Peyer's patch (tissue), 4 donors: ENCODE results near the gene ZNF672. TPM values are rescaled to one million over a fixed set of nuclear protein-coding genes. Genes with fewer than 3 reads are reported as not detected.

Experiments
- DNase-seq, 3 donors: peaks; one replicate each; pipeline ENCODE4 v3.0.0-alpha.2; 2017 to 2019
- H3K27ac ChIP-seq, 4 donors: fragments of 200-600 bp; sonication (generic); one replicate each; pipeline ENCODE4 v1.5.1; 2016 to 2019
- H3K27me3 ChIP-seq, 2 donors: fragments of 200-600 bp; sonication (generic); one replicate each; pipeline ENCODE4 v1.5.1; 2019
- H3K36me3 ChIP-seq, 3 donors: fragments of 200-600 bp; sonication (generic); one replicate each; pipeline ENCODE4 v1.5.1; 2016 to 2019
- H3K4me1 ChIP-seq, 4 donors: fragments of 200-600 bp; sonication (generic); one replicate each; pipeline ENCODE4 v1.5.1; 2016 to 2019
- H3K4me3 ChIP-seq, 4 donors: fragments of 200-600 bp; sonication (generic); 1 replicate in 3 of 4; 2 replicates in 1 of 4; pipeline ENCODE4 v1.5.1; 2016 to 2019; ENCODE audit warnings: mild to moderate bottlenecking in 1 of 4
- H3K9me3 ChIP-seq, 4 donors: fragments of 200-600 bp; sonication (generic); one replicate each; pipeline ENCODE4 v1.5.1; 2016 to 2019; ENCODE audit warnings: mild to moderate bottlenecking in 1 of 4
- POLR2A ChIP-seq, 2 donors: fragments of 450-650 bp; IDR thresholded peaks; one replicate each; pipeline ENCODE4 v1.5.1; 2017; ENCODE audit warnings: antibody characterized with exemption in 2 of 2, mild to moderate bottlenecking in 2 of 2, moderate library complexity in 2 of 2
- total RNA-seq, 4 donors: library from RNA; depleted of rRNA; stranded (reverse); fragments of >200 nt; gene quantifications; one replicate each; pipeline ENCODE4 v1.1.0, GENCODE V29; 2016
- TF ChIP-seq, protein P1 (sequence below), 6 experiments: fragments of 450-650 bp in 4 of 6; fragments of 200-600 bp in 2 of 6; sonication (generic) in 1 of 6; IDR thresholded peaks; one replicate each; pipeline ENCODE4 v1.5.1; 2017 to 2019; ENCODE audit warnings: antibody characterized with exemption in 6 of 6, mild to moderate bottlenecking in 3 of 6, moderate library complexity in 1 of 6

ZNF672 gene
- total RNA-seq, 4 donors from 2014 or later = 48.4 to 64.4 (median 60.5) TPM

DNA sequence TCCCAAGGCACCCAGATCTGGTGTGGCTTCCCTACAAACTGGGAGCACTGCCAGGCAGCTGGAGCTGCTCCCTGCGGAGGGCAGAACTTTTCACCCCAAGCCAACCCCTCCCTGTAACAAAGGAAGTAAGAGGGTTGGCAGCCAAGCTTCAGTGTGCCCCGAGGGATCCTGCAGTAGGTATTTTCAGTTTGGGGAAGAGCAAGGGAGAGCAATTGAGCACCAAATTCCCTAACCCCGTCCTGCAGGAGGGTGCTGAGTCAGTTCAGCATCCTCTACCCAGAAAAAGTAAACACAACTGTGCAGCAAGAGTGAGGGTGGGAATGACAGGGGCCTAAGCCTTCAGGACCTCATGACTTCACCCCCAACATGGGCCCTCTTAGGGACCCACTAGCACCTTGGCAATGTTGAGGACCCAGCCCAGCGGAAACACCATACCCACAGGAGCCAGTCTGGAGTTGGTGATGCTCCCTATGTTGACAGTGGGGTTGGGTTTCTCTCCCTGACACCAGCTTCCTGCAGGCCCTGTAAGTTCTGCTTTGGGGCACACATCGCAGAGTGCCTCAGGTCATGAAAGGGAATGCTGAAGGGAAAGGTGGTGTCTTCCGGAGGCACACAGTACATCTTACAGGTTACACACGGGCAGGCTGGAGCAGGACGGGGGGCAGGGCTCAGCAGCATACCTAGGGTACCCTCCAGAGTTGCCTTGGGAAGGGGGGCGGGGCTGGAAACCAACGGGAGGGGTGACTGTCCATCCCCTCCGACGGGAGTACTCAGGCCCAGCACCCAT, 27.1 kb upstream of the ZNF672 start:
- H3K27me3 ChIP-seq = no peaks in the 10 kb centered on the region
- no peak overlapping the region for H3K27ac ChIP-seq
- H3K4me3 ChIP-seq = no peak overlapping the region
- peaks cover 0 to 47% (median 0%) of the 10 kb centered on the region in 3 donors for H3K36me3 ChIP-seq
- TF ChIP-seq POLR2A (IDR thresholded peaks at IDR 0.05) = no peak
- TF ChIP-seq, protein P1, sequence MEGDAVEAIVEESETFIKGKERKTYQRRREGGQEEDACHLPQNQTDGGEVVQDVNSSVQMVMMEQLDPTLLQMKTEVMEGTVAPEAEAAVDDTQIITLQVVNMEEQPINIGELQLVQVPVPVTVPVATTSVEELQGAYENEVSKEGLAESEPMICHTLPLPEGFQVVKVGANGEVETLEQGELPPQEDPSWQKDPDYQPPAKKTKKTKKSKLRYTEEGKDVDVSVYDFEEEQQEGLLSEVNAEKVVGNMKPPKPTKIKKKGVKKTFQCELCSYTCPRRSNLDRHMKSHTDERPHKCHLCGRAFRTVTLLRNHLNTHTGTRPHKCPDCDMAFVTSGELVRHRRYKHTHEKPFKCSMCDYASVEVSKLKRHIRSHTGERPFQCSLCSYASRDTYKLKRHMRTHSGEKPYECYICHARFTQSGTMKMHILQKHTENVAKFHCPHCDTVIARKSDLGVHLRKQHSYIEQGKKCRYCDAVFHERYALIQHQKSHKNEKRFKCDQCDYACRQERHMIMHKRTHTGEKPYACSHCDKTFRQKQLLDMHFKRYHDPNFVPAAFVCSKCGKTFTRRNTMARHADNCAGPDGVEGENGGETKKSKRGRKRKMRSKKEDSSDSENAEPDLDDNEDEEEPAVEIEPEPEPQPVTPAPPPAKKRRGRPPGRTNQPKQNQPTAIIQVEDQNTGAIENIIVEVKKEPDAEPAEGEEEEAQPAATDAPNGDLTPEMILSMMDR (IDR thresholded peaks at IDR 0.05) = no peak
- peaks cover under 1 to 24% (median 11%) of the 10 kb centered on the region in 4 donors for H3K4me1 ChIP-seq
- no peaks in the 10 kb centered on the region for H3K9me3 ChIP-seq
- DNase-seq = peak in 1 of 3 donors; percentile 51

DNA sequence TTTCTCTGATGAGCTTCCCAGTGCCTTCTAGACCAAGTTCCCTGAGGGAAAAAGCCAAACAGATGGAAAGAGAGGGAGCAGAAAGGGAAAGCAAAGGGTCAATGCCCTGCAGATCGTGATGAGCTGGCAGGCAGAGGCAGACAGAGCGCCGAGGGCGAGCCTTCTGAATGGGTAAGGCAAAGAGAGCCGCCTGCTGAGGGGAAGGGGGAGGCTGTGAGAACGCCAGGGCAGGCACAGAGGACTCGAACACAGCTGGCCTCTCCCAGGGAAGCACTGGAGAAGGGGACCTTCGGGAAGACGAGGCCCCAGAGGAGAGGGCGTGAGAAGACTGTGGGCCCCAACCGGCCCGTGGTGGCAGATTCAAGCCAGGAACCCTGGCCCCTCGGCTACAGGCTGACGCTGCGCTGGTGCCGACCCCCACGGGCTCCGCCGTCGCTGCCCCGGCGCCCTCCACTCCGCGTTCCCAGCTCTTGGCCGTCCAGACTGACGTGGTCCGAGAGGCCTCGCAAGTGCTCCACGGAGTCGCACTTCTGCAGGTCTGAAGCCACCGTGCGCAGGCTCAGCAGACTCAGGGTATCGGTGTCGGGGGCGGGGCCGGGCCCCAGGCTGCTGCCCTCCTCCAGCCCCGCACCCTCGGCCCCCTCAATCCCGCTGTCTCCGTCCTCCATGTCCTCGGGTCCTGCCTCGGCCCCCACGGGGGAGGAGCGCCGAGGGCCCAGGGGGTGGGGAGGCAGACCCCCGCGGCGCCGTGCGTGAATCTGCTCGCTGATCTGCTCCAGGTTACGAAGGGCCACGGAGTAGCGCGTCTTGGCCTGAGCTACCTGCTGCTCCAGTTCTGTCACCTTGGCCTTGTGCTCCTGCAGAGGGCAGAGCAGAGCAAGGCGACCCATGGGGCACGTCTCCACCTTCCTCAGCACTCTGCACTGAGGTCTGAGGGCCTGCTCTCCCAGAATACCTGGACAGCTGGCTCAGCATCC, 26.2 kb upstream of the ZNF672 start:
- H3K36me3 ChIP-seq = peaks cover 0 to 56% (median 0%) of the 10 kb centered on the region in 3 donors
- no peak for TF ChIP-seq POLR2A (IDR thresholded peaks at IDR 0.05)
- TF ChIP-seq, protein P1 (IDR thresholded peaks at IDR 0.05) = peak in 1 of 6 experiments; percentile 10
- H3K4me3 ChIP-seq = no peak overlapping the region
- H3K4me1 ChIP-seq = peaks cover 0 to 15% (median 3%) of the 10 kb centered on the region in 4 donors
- no peaks in the 10 kb centered on the region for H3K27me3 ChIP-seq
- no peak overlapping the region for H3K27ac ChIP-seq
- no peaks in the 10 kb centered on the region for H3K9me3 ChIP-seq
- DNase-seq = peak in 1 of 3 donors; percentile 47

DNA sequence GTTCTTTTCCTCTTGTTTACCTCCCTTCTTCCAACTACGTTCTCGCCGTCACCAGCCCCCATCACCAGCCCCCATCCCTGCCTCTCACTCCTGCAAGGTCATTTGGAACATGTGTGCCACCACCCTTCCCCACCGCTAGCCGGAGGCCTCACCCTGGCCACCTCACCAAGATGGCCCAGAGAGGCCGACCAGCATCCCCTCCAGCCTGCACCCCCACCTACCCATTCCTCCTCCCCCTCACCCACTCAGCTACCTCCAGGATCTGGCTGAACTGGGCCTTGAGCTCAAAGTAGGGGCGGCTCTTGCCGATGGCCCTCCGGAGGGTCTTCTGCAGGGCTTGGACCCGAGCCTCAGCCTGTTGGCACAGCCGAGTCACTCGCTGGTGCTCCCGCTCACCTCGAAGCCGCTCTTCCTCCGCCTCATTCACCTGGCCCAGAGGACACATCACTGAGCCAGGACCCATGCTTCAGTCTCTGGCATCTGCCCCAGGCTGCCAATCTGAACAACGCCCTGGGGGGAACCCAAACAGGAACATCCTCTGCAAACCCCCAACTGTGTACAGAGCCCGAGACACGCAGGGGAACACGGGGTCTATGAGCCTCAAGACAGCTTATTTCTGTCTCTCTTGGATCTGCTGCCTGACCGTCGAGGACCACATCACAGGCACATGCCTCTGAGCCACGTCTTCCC, 25.1 kb upstream of the ZNF672 start:
- peaks cover 0 to 65% (median 0%) of the 10 kb centered on the region in 3 donors for H3K36me3 ChIP-seq
- peaks cover 0 to 13% (median 0%) of the 10 kb centered on the region in 4 donors for H3K4me1 ChIP-seq
- peak in 1 of 3 donors; percentile 32 for DNase-seq
- H3K4me3 ChIP-seq = no peak overlapping the region
- no peak for TF ChIP-seq POLR2A (IDR thresholded peaks at IDR 0.05)
- TF ChIP-seq, protein P1 (IDR thresholded peaks at IDR 0.05) = no peak
- H3K27ac ChIP-seq = no peak overlapping the region
- no peaks in the 10 kb centered on the region for H3K27me3 ChIP-seq
- no peaks in the 10 kb centered on the region for H3K9me3 ChIP-seq

DNA sequence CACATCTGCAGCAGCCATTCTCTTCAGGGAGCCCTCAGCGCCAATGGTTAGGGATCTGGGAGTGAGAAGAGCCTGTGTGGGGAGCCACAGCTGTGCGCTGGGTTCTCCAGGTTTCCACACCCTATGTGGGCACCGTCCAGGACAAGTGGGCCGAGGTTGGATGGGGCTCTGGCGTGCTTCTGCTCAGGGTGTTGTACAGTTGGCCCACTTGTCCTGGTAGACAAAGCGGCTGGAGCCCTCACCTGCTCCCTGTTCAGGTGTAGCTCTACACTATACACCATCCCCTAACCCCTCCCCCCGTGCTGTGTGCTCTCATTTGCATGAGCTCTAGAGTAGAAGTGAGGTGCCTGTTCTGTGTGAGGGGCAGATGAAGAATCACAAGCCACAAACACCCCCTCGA, 24.5 kb upstream of the ZNF672 start:
- Histone ChIP-seq H3K9me3 (no peaks in the 10 kb centered on the region), H3K27ac (no peak overlapping the region), H3K4me3 (no peak overlapping the region), H3K36me3 (peaks cover 0 to 72% (median 0%) of the 10 kb centered on the region in 3 donors), H3K27me3 (no peaks in the 10 kb centered on the region), H3K4me1 (peaks cover 0 to 13% (median 0%) of the 10 kb centered on the region in 4 donors)
- DNase-seq = peak in 1 of 3 donors; percentile 35
- TF ChIP-seq, protein P1 (IDR thresholded peaks at IDR 0.05) = no peak

DNA sequence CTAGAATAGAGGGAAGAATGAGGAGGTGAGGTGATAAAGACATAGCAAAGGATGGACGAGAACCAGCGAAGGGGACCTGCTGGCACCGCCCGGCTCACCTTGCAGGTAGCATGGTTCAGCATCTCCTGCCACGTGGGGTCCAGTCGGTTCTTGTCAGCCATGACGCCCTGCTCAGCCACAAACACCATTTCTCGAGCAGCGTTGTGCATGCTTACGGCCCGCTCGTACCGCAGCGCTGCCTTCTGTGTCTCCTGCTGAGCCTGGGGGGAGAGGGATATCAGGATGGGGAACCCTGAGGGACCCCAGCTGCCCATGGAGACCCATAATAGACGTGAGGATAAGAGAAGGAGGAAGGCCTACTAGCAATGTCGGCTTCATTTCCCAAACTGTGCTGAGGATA, 23.7 kb upstream of the ZNF672 start:
- TF ChIP-seq POLR2A (IDR thresholded peaks at IDR 0.05) = no peak
- TF ChIP-seq, protein P1 (IDR thresholded peaks at IDR 0.05) = no peak
- Histone ChIP-seq H3K27me3 (no peaks in the 10 kb centered on the region), H3K36me3 (peaks cover 0 to 76% (median 0%) of the 10 kb centered on the region in 3 donors)

More for the DNA sequence above, 23.7 kb upstream of the ZNF672 start:
- no peak overlapping the region for H3K4me3 ChIP-seq
- H3K9me3 ChIP-seq = no peaks in the 10 kb centered on the region
- H3K4me1 ChIP-seq = peaks cover 0 to 13% (median 0%) of the 10 kb centered on the region in 4 donors
- no peak overlapping the region for H3K27ac ChIP-seq
- peak in 1 of 3 donors; percentile 41 for DNase-seq
